IgD-negative memory B cell (primary cell): ENCODE results near the gene FZD1. TPM values are rescaled to one million over a fixed set of nuclear protein-coding genes. Genes with fewer than 3 reads are reported as not detected.
"Not testable (repeated sequence)": the region's sequence is repeated elsewhere in the genome, so short reads cannot be mapped to it uniquely, and the experiment has no call there.

Source experiments
- H3K27ac Mint-ChIP-seq, 3 donors: one replicate each; pipeline ENCODE4 v1.8.0; 2020 to 2022; ENCODE audit warnings: mild to moderate bottlenecking in 3 of 3, mixed read lengths in 3 of 3, moderate library complexity in 1 of 3
- H3K27me3 Mint-ChIP-seq: one replicate; pipeline ENCODE4 v1.8.0; 2021; ENCODE audit warnings: mixed read lengths
- H3K36me3 Mint-ChIP-seq: one replicate; pipeline ENCODE4 v1.8.0; 2020; ENCODE audit warnings: mild to moderate bottlenecking, mixed read lengths
- H3K4me1 Mint-ChIP-seq, 3 donors: one replicate each; pipeline ENCODE4 v1.8.0; 2020 to 2022; ENCODE audit warnings: mixed read lengths in 3 of 3, mild to moderate bottlenecking in 1 of 3
- H3K4me3 Mint-ChIP-seq, 4 donors: one replicate each; pipeline ENCODE4 v1.8.0; 2020 to 2022; ENCODE audit warnings: mild to moderate bottlenecking in 4 of 4, mixed read lengths in 4 of 4, moderate library complexity in 3 of 4
- H3K9me3 Mint-ChIP-seq, 3 donors: one replicate each; pipeline ENCODE4 v1.8.0; 2020 to 2021; ENCODE audit warnings: mixed read lengths in 3 of 3, mild to moderate bottlenecking in 1 of 3
- polyA plus RNA-seq: library from polyadenylated mRNA; unstranded; fragments of 300-500 nt; fragmentation: Illumina TruSeq; gene quantifications from one replicate; pipeline ENCODE4 v1.2.3, GENCODE V29; 2021

Gene FZD1
- polyA plus RNA-seq, 1 donor from 2014 or later = 0.23 TPM

GRCh38 chr7:91302794-91303193 is 38.6 kb downstream of the FZD1 start:
- peaks cover 0 to 1% (median under 1%) of the 10 kb centered on the region in 3 donors for H3K4me1 Mint-ChIP-seq
- no peak overlapping the region for H3K27ac Mint-ChIP-seq
- H3K36me3 Mint-ChIP-seq = no peaks in the 10 kb centered on the region
- peaks cover 2% of the 10 kb centered on the region for H3K27me3 Mint-ChIP-seq
- H3K9me3 Mint-ChIP-seq = no peaks in the 10 kb centered on the region
- H3K4me3 Mint-ChIP-seq = no peak overlapping the region

- Mint-ChIP-seq H3K27me3 (peaks cover 2% of the 10 kb centered on the region), H3K4me3 (no peak overlapping the region), H3K4me1 (peaks cover 0 to 5% (median 4%) of the 10 kb centered on the region in 3 donors), H3K9me3 (no peaks in the 10 kb centered on the region), H3K36me3 (no peaks in the 10 kb centered on the region), H3K27ac (no peak overlapping the region)
These were observed 42.0 kb downstream of the FZD1 start for GRCh38 chr7:91306266-91306665.

- Mint-ChIP-seq H3K36me3 (no peaks in the 10 kb centered on the region), H3K4me3 (no peak overlapping the region), H3K27me3 (peaks cover 2% of the 10 kb centered on the region), H3K9me3 (no peaks in the 10 kb centered on the region), H3K27ac (no peak overlapping the region), H3K4me1 (peaks cover 0 to 5% (median 4%) of the 10 kb centered on the region in 3 donors)
These were observed 43.2 kb downstream of the FZD1 start for GRCh38 chr7:91307467-91307866.

GRCh38 chr7:91308191-91308590 is 44.0 kb downstream of the FZD1 start:
- not testable (repeated sequence) for H3K36me3 Mint-ChIP-seq, H3K27ac Mint-ChIP-seq, H3K4me1 Mint-ChIP-seq, H3K9me3 Mint-ChIP-seq, H3K27me3 Mint-ChIP-seq, H3K4me3 Mint-ChIP-seq

GRCh38 chr7:91310830-91311460 is 46.7 kb downstream of the FZD1 start:
- H3K4me3 Mint-ChIP-seq = no peak overlapping the region

GRCh38 chr7:91311839-91312238 is 47.6 kb downstream of the FZD1 start:
- Mint-ChIP-seq H3K4me3 (no peak overlapping the region), H3K27me3 (peaks cover 2% of the 10 kb centered on the region), H3K27ac (no peak overlapping the region), H3K9me3 (no peaks in the 10 kb centered on the region), H3K4me1 (peaks cover 0 to 5% (median 3%) of the 10 kb centered on the region in 3 donors), H3K36me3 (no peaks in the 10 kb centered on the region)

More at GRCh38 chr7:91310830-91311460, 46.7 kb downstream of the FZD1 start:
- H3K4me1 Mint-ChIP-seq = peaks cover 0 to 5% (median 3%) of the 10 kb centered on the region in 3 donors
- no peaks in the 10 kb centered on the region for H3K36me3 Mint-ChIP-seq
- H3K27ac Mint-ChIP-seq = no peak overlapping the region
- H3K27me3 Mint-ChIP-seq = peaks cover 2% of the 10 kb centered on the region
- H3K9me3 Mint-ChIP-seq = no peaks in the 10 kb centered on the region

- Mint-ChIP-seq H3K4me1 (peaks cover 0 to 2% (median 1%) of the 10 kb centered on the region in 3 donors), H3K27me3 (no peaks in the 10 kb centered on the region), H3K9me3 (no peaks in the 10 kb centered on the region), H3K27ac (no peak overlapping the region), H3K4me3 (no peak overlapping the region), H3K36me3 (no peaks in the 10 kb centered on the region)
These were observed 48.9 kb downstream of the FZD1 start for GRCh38 chr7:91313113-91313512.

GRCh38 chr7:91314591-91315323 is 50.5 kb downstream of the FZD1 start:
- no peak overlapping the region for H3K27ac Mint-ChIP-seq
- H3K27me3 Mint-ChIP-seq = no peaks in the 10 kb centered on the region
- no peaks in the 10 kb centered on the region for H3K9me3 Mint-ChIP-seq
- no peaks in the 10 kb centered on the region for H3K4me1 Mint-ChIP-seq
- H3K36me3 Mint-ChIP-seq = no peaks in the 10 kb centered on the region
- H3K4me3 Mint-ChIP-seq = no peak overlapping the region

- Mint-ChIP-seq H3K27me3 (no peaks in the 10 kb centered on the region), H3K4me1 (no peaks in the 10 kb centered on the region), H3K36me3 (no peaks in the 10 kb centered on the region), H3K27ac (no peak overlapping the region), H3K9me3 (no peaks in the 10 kb centered on the region), H3K4me3 (no peak overlapping the region)
These were observed 52.2 kb downstream of the FZD1 start for GRCh38 chr7:91316426-91316825.

- Mint-ChIP-seq H3K36me3 (no peaks in the 10 kb centered on the region), H3K27me3 (no peaks in the 10 kb centered on the region), H3K9me3 (no peaks in the 10 kb centered on the region), H3K27ac (no peak overlapping the region), H3K4me3 (no peak overlapping the region), H3K4me1 (peaks cover 0 to under 1% (median 0%) of the 10 kb centered on the region in 3 donors)
These were observed 55.1 kb downstream of the FZD1 start for GRCh38 chr7:91319351-91319750.

- H3K27me3 Mint-ChIP-seq = no peaks in the 10 kb centered on the region
- H3K36me3 Mint-ChIP-seq = no peaks in the 10 kb centered on the region
- H3K27ac Mint-ChIP-seq = no peak overlapping the region
- peaks cover 0 to 10% (median 6%) of the 10 kb centered on the region in 3 donors for H3K4me1 Mint-ChIP-seq
- no peaks in the 10 kb centered on the region for H3K9me3 Mint-ChIP-seq
- no peak overlapping the region for H3K4me3 Mint-ChIP-seq
These were observed 56.3 kb downstream of the FZD1 start for GRCh38 chr7:91320366-91321078.
